Peyer's patch (tissue), 4 donors: Measurements from ENCODE around the gene SKAP1.

Experiments used
- POLR2A ChIP-seq, 2 donors: fragments of 450-650 bp; IDR thresholded peaks; one replicate each; pipeline ENCODE4 v1.5.1; 2017; ENCODE audit warnings: antibody characterized with exemption in 2 of 2, mild to moderate bottlenecking in 2 of 2, moderate library complexity in 2 of 2
- TF ChIP-seq, protein P1 (sequence below), 6 experiments: fragments of 450-650 bp in 4 of 6; fragments of 200-600 bp in 2 of 6; sonication (generic) in 1 of 6; IDR thresholded peaks; one replicate each; pipeline ENCODE4 v1.5.1; 2017 to 2019; ENCODE audit warnings: antibody characterized with exemption in 6 of 6, mild to moderate bottlenecking in 3 of 6, moderate library complexity in 1 of 6

- TF ChIP-seq, protein P1, sequence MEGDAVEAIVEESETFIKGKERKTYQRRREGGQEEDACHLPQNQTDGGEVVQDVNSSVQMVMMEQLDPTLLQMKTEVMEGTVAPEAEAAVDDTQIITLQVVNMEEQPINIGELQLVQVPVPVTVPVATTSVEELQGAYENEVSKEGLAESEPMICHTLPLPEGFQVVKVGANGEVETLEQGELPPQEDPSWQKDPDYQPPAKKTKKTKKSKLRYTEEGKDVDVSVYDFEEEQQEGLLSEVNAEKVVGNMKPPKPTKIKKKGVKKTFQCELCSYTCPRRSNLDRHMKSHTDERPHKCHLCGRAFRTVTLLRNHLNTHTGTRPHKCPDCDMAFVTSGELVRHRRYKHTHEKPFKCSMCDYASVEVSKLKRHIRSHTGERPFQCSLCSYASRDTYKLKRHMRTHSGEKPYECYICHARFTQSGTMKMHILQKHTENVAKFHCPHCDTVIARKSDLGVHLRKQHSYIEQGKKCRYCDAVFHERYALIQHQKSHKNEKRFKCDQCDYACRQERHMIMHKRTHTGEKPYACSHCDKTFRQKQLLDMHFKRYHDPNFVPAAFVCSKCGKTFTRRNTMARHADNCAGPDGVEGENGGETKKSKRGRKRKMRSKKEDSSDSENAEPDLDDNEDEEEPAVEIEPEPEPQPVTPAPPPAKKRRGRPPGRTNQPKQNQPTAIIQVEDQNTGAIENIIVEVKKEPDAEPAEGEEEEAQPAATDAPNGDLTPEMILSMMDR (IDR thresholded peaks at IDR 0.05): no peak
- no peak for TF ChIP-seq POLR2A (IDR thresholded peaks at IDR 0.05)
These were observed 40.5 kb upstream of the SKAP1 start for GRCh38 chr17:48470388-48471034.
